HK-2 (cell line): ENCODE data around the gene ITPR2.

ENCODE experiments used
- DNase-seq: peaks from one replicate; pipeline ENCODE4 v3.0.0-alpha.2; 2018; ENCODE audit not compliant: unreplicated experiment

The ITPR2 gene

GRCh38 chr12:26297396-26298070 lies 535.5 kb downstream of the ITPR2 start:
- no peak for DNase-seq

- no peak for DNase-seq
These were observed 538.0 kb downstream of the ITPR2 start for GRCh38 chr12:26295001-26295400.

- DNase-seq: no peak
These were observed 539.4 kb downstream of the ITPR2 start for GRCh38 chr12:26293612-26294011.

GRCh38 chr12:26292596-26292995 lies 540.4 kb downstream of the ITPR2 start:
- no peak for DNase-seq

GRCh38 chr12:26290565-26290964 lies 542.4 kb downstream of the ITPR2 start:
- DNase-seq: no peak

- DNase-seq: peak; percentile 85
These were observed 545.2 kb downstream of the ITPR2 start for GRCh38 chr12:26287671-26288381.
